K562 (cell line): ENCODE measurements around the gene ZNF776. TPM values are rescaled to one million over a fixed set of nuclear protein-coding genes. Genes with fewer than 3 reads are reported as not detected.
A peak's percentile ranks its signal among the peaks of the same experiment; 100 is the strongest.

Experiments
- CBFA2T2 ChIP-seq: fragments of 450-650 bp; conservative IDR thresholded peaks from 2 replicates; pipeline ENCODE4 v1.6.1; 2017; ENCODE audit warnings: mild to moderate bottlenecking
- MTA2 ChIP-seq: fragments of 450-650 bp; IDR thresholded peaks from 2 replicates; pipeline ENCODE4 v1.6.1; 2016; ENCODE audit warnings: low read depth
- PHB2 ChIP-seq: fragments of 450-650 bp; IDR thresholded peaks from 2 replicates; pipeline ENCODE4 v1.6.1; 2017; ENCODE audit warnings: low read depth
- PHTF2 ChIP-seq: fragments of 250-450 bp; sonication (Bioruptor Pico); IDR thresholded peaks from 2 replicates; pipeline ENCODE4 v1.5.0; 2021; ENCODE audit warnings: mild to moderate bottlenecking
- RBBP5 ChIP-seq: fragments of 200-600 bp; sonication (generic); IDR thresholded peaks from 2 replicates; pipeline ENCODE4 v1.6.1; 2012; ENCODE audit warnings: borderline replicate concordance, mild to moderate bottlenecking, low read length, control low read depth, inconsistent platforms; ENCODE audit not compliant: insufficient read depth, poor library complexity, severe bottlenecking
- RBFOX2 ChIP-seq: fragments of 200-400 bp; formaldehyde crosslinking; IDR thresholded peaks from 2 replicates; pipeline ENCODE4 v1.6.1; 2017; ENCODE audit warnings: low read depth, mild to moderate bottlenecking, low read length, moderate library complexity
- SNIP1 ChIP-seq: fragments of 450-650 bp; IDR thresholded peaks from 2 replicates; pipeline ENCODE4 v1.7.1; 2017; ENCODE audit warnings: low read depth, mild to moderate bottlenecking
- XRCC3 ChIP-seq: fragments of 450-650 bp; IDR thresholded peaks from 2 replicates; pipeline ENCODE4 v1.6.1; 2017; ENCODE audit warnings: mild to moderate bottlenecking, moderate library complexity
- polyA plus RNA-seq, 8 experiments: library from polyadenylated mRNA; depleted of rRNA in 4 of 8; stranded (reverse) in 5 of 8; unstranded in 3 of 8; fragments of >200 nt; fragmentation: Nextera tagmentation in 2 of 8; fragmentation: Illumina TruSeq in 1 of 8; extraction: Ambion mirVana in 2 of 8; extraction: Trizol in 1 of 8; gene quantifications; 2 replicates each; pipeline versions ENCODE4 v1.2.1 to v1.2.3, GENCODE V29; 2011 to 2014; ENCODE audit warnings: inconsistent platforms in 1 of 8, missing spikeins in 1 of 8
- total RNA-seq, 7 experiments: library from RNA; depleted of rRNA in 6 of 7; stranded (reverse); fragments of >200 nt in 6 of 7; fragmentation: Illumina TruSeq in 2 of 7; extraction: Trizol in 2 of 7; gene quantifications; 2 replicates each; pipeline versions ENCODE4 v1.2.1 to v1.2.3, GENCODE V29; 2011 to 2021; ENCODE audit warnings: low replicate concordance in 1 of 7
- TF ChIP-seq, protein P1 (sequence below): fragments of 250-450 bp; sonication (Bioruptor Pico); IDR thresholded peaks from 2 replicates; pipeline ENCODE4 v1.4.0; 2020
- TF ChIP-seq, protein P2 (sequence below): sonication (generic); formaldehyde crosslinking; IDR thresholded peaks from 2 replicates; pipeline ENCODE4 v1.8.0; 2022; ENCODE audit warnings: missing genetic modification reagents, mild to moderate bottlenecking, borderline replicate concordance
- TF ChIP-seq, protein P3 (sequence below): fragments of 150-350 bp; conservative IDR thresholded peaks from 2 replicates; pipeline ENCODE4 v1.6.1; 2014; ENCODE audit warnings: low read length
- TF ChIP-seq, protein P4 (sequence below): fragments of 450-650 bp; IDR thresholded peaks from 2 replicates; pipeline ENCODE4 v1.6.1; 2016; ENCODE audit warnings: antibody characterized with exemption
- TF ChIP-seq, protein P5 (sequence below): fragments of 200-800 bp; sonication (Bioruptor generic); IDR thresholded peaks from 2 replicates; pipeline ENCODE4 v1.6.1; 2016; ENCODE audit warnings: missing genetic modification characterization, missing compliant biosample characterization
- TF ChIP-seq, protein P6 (sequence below), 2 experiments: fragments of 450-650 bp in 1 of 2; sonication (generic) in 1 of 2; formaldehyde crosslinking; conservative IDR thresholded peaks; 2 replicates each; pipeline versions ENCODE4 v1.4.0 to v1.8.1; 2020 to 2022; ENCODE audit warnings: mild to moderate bottlenecking in 1 of 2, missing genetic modification reagents in 1 of 2

The ZNF776 gene
- total and polyA plus RNA-seq, 9 of the 15 experiments (the other 6 are each of a cell fraction or from before 2014, with no cell fraction given): 2.2 to 16.9 (median 8.2) TPM

DNA sequence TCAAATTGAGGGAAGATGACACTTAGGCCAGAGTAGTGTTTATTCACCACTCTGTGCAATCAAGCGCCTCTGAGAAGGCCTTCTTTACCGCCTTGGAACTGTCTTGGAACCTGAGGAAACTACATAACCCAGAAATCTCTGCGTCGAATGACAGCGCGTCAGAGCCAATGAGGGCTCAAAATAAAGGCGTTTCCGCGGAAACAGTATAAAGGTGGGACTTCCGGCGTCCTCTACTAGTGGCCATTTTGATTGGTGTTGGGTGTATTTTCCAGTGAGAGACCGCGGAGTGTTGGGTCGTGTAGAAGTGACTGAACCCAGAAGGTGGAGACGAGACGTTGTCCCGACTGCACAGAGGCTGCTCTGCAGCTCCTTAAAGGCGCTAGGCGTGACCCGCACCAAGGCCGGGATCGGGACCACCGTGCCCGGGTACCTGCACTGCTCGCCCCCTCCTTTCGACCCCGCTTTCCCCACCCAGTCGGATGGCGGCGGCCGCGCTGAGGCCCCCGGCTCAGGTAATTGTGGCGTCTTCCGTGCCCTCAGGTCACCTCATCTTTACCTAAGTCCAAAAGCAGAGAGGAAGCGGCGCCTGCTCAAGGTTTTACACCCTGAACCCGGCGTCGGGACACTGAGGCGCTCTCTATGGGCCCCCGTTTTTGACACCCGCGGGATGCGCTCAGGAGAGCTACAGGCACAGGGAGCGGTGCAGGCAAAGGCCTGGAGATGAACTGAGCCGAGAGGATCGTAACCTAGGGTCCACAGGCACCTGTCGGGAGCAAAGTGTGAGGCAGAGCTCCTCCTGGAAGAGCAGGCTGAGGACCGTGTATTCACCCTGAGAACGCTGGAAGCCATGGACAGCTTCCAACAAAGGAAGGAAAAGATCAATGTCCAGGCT, at the start of gene ZNF776 (continued):
- TF ChIP-seq, protein P1, sequence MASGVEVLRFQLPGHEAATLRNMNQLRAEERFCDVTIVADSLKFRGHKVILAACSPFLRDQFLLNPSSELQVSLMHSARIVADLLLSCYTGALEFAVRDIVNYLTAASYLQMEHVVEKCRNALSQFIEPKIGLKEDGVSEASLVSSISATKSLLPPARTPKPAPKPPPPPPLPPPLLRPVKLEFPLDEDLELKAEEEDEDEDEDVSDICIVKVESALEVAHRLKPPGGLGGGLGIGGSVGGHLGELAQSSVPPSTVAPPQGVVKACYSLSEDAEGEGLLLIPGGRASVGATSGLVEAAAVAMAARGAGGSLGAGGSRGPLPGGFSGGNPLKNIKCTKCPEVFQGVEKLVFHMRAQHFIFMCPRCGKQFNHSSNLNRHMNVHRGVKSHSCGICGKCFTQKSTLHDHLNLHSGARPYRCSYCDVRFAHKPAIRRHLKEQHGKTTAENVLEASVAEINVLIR (CRISPR knock-in tag): no peak
- TF ChIP-seq, protein P2, sequence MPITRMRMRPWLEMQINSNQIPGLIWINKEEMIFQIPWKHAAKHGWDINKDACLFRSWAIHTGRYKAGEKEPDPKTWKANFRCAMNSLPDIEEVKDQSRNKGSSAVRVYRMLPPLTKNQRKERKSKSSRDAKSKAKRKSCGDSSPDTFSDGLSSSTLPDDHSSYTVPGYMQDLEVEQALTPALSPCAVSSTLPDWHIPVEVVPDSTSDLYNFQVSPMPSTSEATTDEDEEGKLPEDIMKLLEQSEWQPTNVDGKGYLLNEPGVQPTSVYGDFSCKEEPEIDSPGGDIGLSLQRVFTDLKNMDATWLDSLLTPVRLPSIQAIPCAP (CRISPR knock-in tag): no peak
- no peak for TF ChIP-seq XRCC3
- peak; percentile 77 for TF ChIP-seq RBBP5
- TF ChIP-seq MTA2: no peak
- no peak for TF ChIP-seq CBFA2T2
- TF ChIP-seq PHB2: no peak
- TF ChIP-seq, protein P3, sequence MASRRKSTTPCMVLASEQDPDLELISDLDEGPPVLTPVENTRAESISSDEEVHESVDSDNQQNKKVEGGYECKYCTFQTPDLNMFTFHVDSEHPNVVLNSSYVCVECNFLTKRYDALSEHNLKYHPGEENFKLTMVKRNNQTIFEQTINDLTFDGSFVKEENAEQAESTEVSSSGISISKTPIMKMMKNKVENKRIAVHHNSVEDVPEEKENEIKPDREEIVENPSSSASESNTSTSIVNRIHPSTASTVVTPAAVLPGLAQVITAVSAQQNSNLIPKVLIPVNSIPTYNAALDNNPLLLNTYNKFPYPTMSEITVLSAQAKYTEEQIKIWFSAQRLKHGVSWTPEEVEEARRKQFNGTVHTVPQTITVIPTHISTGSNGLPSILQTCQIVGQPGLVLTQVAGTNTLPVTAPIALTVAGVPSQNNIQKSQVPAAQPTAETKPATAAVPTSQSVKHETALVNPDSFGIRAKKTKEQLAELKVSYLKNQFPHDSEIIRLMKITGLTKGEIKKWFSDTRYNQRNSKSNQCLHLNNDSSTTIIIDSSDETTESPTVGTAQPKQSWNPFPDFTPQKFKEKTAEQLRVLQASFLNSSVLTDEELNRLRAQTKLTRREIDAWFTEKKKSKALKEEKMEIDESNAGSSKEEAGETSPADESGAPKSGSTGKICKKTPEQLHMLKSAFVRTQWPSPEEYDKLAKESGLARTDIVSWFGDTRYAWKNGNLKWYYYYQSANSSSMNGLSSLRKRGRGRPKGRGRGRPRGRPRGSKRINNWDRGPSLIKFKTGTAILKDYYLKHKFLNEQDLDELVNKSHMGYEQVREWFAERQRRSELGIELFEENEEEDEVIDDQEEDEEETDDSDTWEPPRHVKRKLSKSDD: no peak
- TF ChIP-seq, protein P4, sequence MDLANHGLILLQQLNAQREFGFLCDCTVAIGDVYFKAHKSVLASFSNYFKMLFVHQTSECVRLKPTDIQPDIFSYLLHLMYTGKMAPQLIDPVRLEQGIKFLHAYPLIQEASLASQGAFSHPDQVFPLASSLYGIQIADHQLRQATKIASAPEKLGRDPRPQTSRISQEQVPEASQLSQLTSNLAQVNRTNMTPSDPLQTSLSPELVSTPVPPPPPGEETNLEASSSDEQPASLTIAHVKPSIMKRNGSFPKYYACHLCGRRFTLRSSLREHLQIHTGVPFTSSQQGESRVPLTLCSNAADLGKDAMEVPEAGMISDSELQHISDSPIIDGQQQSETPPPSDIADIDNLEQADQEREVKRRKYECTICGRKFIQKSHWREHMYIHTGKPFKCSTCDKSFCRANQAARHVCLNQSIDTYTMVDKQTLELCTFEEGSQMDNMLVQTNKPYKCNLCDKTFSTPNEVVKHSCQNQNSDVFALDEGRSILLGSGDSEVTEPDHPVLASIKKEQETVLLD: no peak
- TF ChIP-seq, protein P5, sequence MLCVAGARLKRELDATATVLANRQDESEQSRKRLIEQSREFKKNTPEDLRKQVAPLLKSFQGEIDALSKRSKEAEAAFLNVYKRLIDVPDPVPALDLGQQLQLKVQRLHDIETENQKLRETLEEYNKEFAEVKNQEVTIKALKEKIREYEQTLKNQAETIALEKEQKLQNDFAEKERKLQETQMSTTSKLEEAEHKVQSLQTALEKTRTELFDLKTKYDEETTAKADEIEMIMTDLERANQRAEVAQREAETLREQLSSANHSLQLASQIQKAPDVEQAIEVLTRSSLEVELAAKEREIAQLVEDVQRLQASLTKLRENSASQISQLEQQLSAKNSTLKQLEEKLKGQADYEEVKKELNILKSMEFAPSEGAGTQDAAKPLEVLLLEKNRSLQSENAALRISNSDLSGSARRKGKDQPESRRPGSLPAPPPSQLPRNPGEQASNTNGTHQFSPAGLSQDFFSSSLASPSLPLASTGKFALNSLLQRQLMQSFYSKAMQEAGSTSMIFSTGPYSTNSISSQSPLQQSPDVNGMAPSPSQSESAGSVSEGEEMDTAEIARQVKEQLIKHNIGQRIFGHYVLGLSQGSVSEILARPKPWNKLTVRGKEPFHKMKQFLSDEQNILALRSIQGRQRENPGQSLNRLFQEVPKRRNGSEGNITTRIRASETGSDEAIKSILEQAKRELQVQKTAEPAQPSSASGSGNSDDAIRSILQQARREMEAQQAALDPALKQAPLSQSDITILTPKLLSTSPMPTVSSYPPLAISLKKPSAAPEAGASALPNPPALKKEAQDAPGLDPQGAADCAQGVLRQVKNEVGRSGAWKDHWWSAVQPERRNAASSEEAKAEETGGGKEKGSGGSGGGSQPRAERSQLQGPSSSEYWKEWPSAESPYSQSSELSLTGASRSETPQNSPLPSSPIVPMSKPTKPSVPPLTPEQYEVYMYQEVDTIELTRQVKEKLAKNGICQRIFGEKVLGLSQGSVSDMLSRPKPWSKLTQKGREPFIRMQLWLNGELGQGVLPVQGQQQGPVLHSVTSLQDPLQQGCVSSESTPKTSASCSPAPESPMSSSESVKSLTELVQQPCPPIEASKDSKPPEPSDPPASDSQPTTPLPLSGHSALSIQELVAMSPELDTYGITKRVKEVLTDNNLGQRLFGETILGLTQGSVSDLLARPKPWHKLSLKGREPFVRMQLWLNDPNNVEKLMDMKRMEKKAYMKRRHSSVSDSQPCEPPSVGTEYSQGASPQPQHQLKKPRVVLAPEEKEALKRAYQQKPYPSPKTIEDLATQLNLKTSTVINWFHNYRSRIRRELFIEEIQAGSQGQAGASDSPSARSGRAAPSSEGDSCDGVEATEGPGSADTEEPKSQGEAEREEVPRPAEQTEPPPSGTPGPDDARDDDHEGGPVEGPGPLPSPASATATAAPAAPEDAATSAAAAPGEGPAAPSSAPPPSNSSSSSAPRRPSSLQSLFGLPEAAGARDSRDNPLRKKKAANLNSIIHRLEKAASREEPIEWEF (CRISPR knock-in tag): no peak
- TF ChIP-seq, protein P6, sequence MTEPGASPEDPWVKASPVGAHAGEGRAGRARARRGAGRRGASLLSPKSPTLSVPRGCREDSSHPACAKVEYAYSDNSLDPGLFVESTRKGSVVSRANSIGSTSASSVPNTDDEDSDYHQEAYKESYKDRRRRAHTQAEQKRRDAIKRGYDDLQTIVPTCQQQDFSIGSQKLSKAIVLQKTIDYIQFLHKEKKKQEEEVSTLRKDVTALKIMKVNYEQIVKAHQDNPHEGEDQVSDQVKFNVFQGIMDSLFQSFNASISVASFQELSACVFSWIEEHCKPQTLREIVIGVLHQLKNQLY (CRISPR knock-in tag; conservative IDR thresholded peaks at IDR 0.05): no peak
- TF ChIP-seq PHTF2: no peak
- TF ChIP-seq RBFOX2: peak; percentile 84
- TF ChIP-seq SNIP1: no peak
